Tibial nerve (tissue), 4 donors: Measurements from ENCODE around the gene POLR3A. TPM values are rescaled to one million over a fixed set of nuclear protein-coding genes. Genes with fewer than 3 reads are reported as not detected.
"Not testable (repeated sequence)": the region's sequence is repeated elsewhere in the genome, so short reads cannot be mapped to it uniquely, and the experiment has no call there.

Experiments used
- DNase-seq, 2 donors: peaks; one replicate each; pipeline ENCODE4 v3.0.0-alpha.2; 2019; ENCODE audit warnings: low spot score in 2 of 2
- H3K27ac ChIP-seq, 4 donors: fragments of 200-600 bp; sonication (generic) in 3 of 4; one replicate each; pipeline ENCODE4 v1.5.1; 2017 to 2019; ENCODE audit warnings: mild to moderate bottlenecking in 1 of 4
- H3K27me3 ChIP-seq, 2 donors: fragments of 200-600 bp; sonication (generic) in 1 of 2; one replicate each; pipeline versions ENCODE4 v1.5.1 to v1.6.0; 2017 to 2019
- H3K36me3 ChIP-seq, 3 donors: fragments of 200-600 bp; sonication (generic); one replicate each; pipeline ENCODE4 v1.5.1; 2018 to 2019
- H3K4me1 ChIP-seq, 4 donors: fragments of 200-600 bp; sonication (generic) in 3 of 4; one replicate each; pipeline ENCODE4 v1.5.1; 2017 to 2019
- H3K4me3 ChIP-seq, 4 donors: fragments of 200-600 bp; sonication (generic) in 3 of 4; one replicate each; pipeline ENCODE4 v1.5.1; 2017 to 2019; ENCODE audit warnings: mild to moderate bottlenecking in 1 of 4, moderate library complexity in 1 of 4
- H3K9me3 ChIP-seq, 4 donors: fragments of 200-600 bp; sonication (generic) in 3 of 4; one replicate each; pipeline ENCODE4 v1.5.1; 2017 to 2019
- CTCF ChIP-seq, 5 experiments: fragments of 200-600 bp in 3 of 5; fragments of 450-650 bp in 2 of 5; sonication (generic) in 3 of 5; IDR thresholded peaks; one replicate each; pipeline ENCODE4 v1.5.1; 2016 to 2019; ENCODE audit warnings: antibody characterized with exemption in 5 of 5, mild to moderate bottlenecking in 3 of 5, moderate library complexity in 2 of 5
- EP300 ChIP-seq, 2 donors: sonication (generic); formaldehyde crosslinking; IDR thresholded peaks; one replicate each; pipeline ENCODE4 v1.6.1; 2017; ENCODE audit warnings: antibody characterized with exemption in 2 of 2, mild to moderate bottlenecking in 1 of 2
- POLR2A ChIP-seq, 2 donors: fragments of 450-650 bp; IDR thresholded peaks; one replicate each; pipeline ENCODE4 v1.6.1; 2017; ENCODE audit warnings: antibody characterized with exemption in 2 of 2, mild to moderate bottlenecking in 2 of 2, moderate library complexity in 2 of 2
- WGBS, 2 donors: methylation state at CpG; one replicate each; pipeline ENCODE4 v1.1.5; 2018; 5-methylcytosine and 5-hydroxymethylcytosine counted together
- total RNA-seq, 4 donors: library from RNA; depleted of rRNA; stranded (reverse); fragments of >200 nt; gene quantifications; one replicate each; pipeline ENCODE4 v1.1.0, GENCODE V29; 2016

POLR3A gene
- total RNA-seq, 4 donors from 2014 or later, result 10.2 to 16.8 (median 11.4) TPM

GRCh38 chr10:78002541-78003288 is 26.6 kb downstream of the POLR3A start:
- no peaks in the 10 kb centered on the region for H3K27me3 ChIP-seq
- WGBS, 2 donors, result 89% methylated on average over 4 of the region's 4 CpGs
- H3K36me3 ChIP-seq, result peaks cover 0 to 93% (median 58%) of the 10 kb centered on the region in 3 donors
- no peak for DNase-seq
- no peak overlapping the region for H3K27ac ChIP-seq
- H3K9me3 ChIP-seq, result no peaks in the 10 kb centered on the region
- H3K4me3 ChIP-seq, result no peak overlapping the region
- TF ChIP-seq CTCF (IDR thresholded peaks at IDR 0.05) (no peak), POLR2A (IDR thresholded peaks at IDR 0.05) (no peak), EP300 (IDR thresholded peaks at IDR 0.05) (no peak)
- no peaks in the 10 kb centered on the region for H3K4me1 ChIP-seq

GRCh38 chr10:78000956-78001472 is 28.3 kb downstream of the POLR3A start:
- Histone ChIP-seq H3K9me3 (no peaks in the 10 kb centered on the region), H3K4me3 (no peak overlapping the region), H3K27ac (no peak overlapping the region), H3K27me3 (no peaks in the 10 kb centered on the region), H3K36me3 (peaks cover 0 to 78% (median 50%) of the 10 kb centered on the region in 3 donors), H3K4me1 (no peaks in the 10 kb centered on the region)
- 87 to 91% methylated on average over 6 of the region's 6 CpGs for WGBS, 2 donors
- TF ChIP-seq EP300 (IDR thresholded peaks at IDR 0.05), result no peak
- no peak for TF ChIP-seq POLR2A (IDR thresholded peaks at IDR 0.05)
- no peak for TF ChIP-seq CTCF (IDR thresholded peaks at IDR 0.05)
- no peak for DNase-seq

GRCh38 chr10:78000206-78000605 is 29.1 kb downstream of the POLR3A start:
- no peaks in the 10 kb centered on the region for H3K9me3 ChIP-seq
- TF ChIP-seq POLR2A (IDR thresholded peaks at IDR 0.05) (no peak), CTCF (IDR thresholded peaks at IDR 0.05) (no peak), EP300 (IDR thresholded peaks at IDR 0.05) (no peak)
- H3K4me3 ChIP-seq, result no peak overlapping the region
- H3K27me3 ChIP-seq, result no peaks in the 10 kb centered on the region
- no peak overlapping the region for H3K27ac ChIP-seq
- DNase-seq, result no peak
- H3K4me1 ChIP-seq, result no peaks in the 10 kb centered on the region
- H3K36me3 ChIP-seq, result peaks cover 0 to 71% (median 43%) of the 10 kb centered on the region in 3 donors

GRCh38 chr10:77998780-77999179 is 30.5 kb downstream of the POLR3A start:
- DNase-seq, H3K4me3 ChIP-seq, H3K9me3 ChIP-seq, H3K4me1 ChIP-seq, H3K27ac ChIP-seq, H3K27me3 ChIP-seq: not testable (repeated sequence)
- WGBS, 2 donors, result 95 to 98% methylated on average over 5 of the region's 5 CpGs
- peaks cover 0 to 68% (median 34%) of the 10 kb centered on the region in 3 donors for H3K36me3 ChIP-seq

- H3K4me3 ChIP-seq, result no peak overlapping the region
- no peak for TF ChIP-seq POLR2A (IDR thresholded peaks at IDR 0.05)
- TF ChIP-seq CTCF (IDR thresholded peaks at IDR 0.05), result no peak
- no peak for TF ChIP-seq EP300 (IDR thresholded peaks at IDR 0.05)
- WGBS, 2 donors, result 64 to 81% methylated on average over 3 of the region's 3 CpGs
- no peaks in the 10 kb centered on the region for H3K4me1 ChIP-seq
- H3K9me3 ChIP-seq, result no peaks in the 10 kb centered on the region
- H3K27ac ChIP-seq, result no peak overlapping the region
- no peaks in the 10 kb centered on the region for H3K27me3 ChIP-seq
- H3K36me3 ChIP-seq, result peaks cover 4 to 67% (median 6%) of the 10 kb centered on the region in 3 donors
- no peak for DNase-seq
Observed at GRCh38 chr10:77993620-77994019, 35.7 kb downstream of the POLR3A start.
